Activated CD4-positive, CD25-positive, alpha-beta regulatory T cell treated with anti-CD3 and anti-CD28 coated beads, Interleukin-2, amount 50 U/mL, for 24 hours (primary cell): ENCODE results near the gene PITPNM3.

Experiments used
- ATAC-seq, 2 donors: fragments of 150-1000 bp; cut with Tn5 transposase; one replicate each; pipeline ENCODE4 v1.10.0; 2021; ENCODE audit warnings: mild to moderate bottlenecking in 1 of 2, moderate library complexity in 1 of 2

The PITPNM3 gene

GRCh38 chr17:6551356-6551755 lies 5.0 kb downstream of the PITPNM3 start:
- no peak for ATAC-seq

GRCh38 chr17:6549384-6550036 lies 6.8 kb downstream of the PITPNM3 start:
- ATAC-seq, result no peak

GRCh38 chr17:6548578-6549330 lies 7.6 kb downstream of the PITPNM3 start:
- ATAC-seq, result peak; percentile 55 to 76

- no peak for ATAC-seq
These were observed 8.3 kb downstream of the PITPNM3 start for GRCh38 chr17:6548034-6548433.

- no peak for ATAC-seq
These were observed 9.0 kb downstream of the PITPNM3 start for GRCh38 chr17:6547336-6547735.

- no peak for ATAC-seq
These were observed 10.2 kb downstream of the PITPNM3 start for GRCh38 chr17:6546069-6546718.

- ATAC-seq, result no peak
These were observed 11.1 kb downstream of the PITPNM3 start for GRCh38 chr17:6545291-6545690.

GRCh38 chr17:6544011-6544370 lies 12.4 kb downstream of the PITPNM3 start:
- no peak for ATAC-seq

- ATAC-seq, result no peak
These were observed 13.0 kb downstream of the PITPNM3 start for GRCh38 chr17:6543079-6544010.

GRCh38 chr17:6542577-6542976 lies 13.8 kb downstream of the PITPNM3 start:
- no peak for ATAC-seq

- ATAC-seq, result no peak
These were observed 14.5 kb downstream of the PITPNM3 start for GRCh38 chr17:6541886-6542285.

- no peak for ATAC-seq
These were observed 16.5 kb downstream of the PITPNM3 start for GRCh38 chr17:6539871-6540270.

GRCh38 chr17:6536566-6537065 lies 19.7 kb downstream of the PITPNM3 start:
- ATAC-seq, result no peak

- ATAC-seq, result no peak
These were observed 20.3 kb downstream of the PITPNM3 start for GRCh38 chr17:6536053-6536452.

- no peak for ATAC-seq
These were observed 21.4 kb downstream of the PITPNM3 start for GRCh38 chr17:6534846-6535514.

- ATAC-seq, result no peak
These were observed 23.9 kb downstream of the PITPNM3 start for GRCh38 chr17:6532441-6532885.

- ATAC-seq, result no peak
These were observed 24.8 kb downstream of the PITPNM3 start for GRCh38 chr17:6531575-6531974.

- no peak for ATAC-seq
These were observed 25.9 kb downstream of the PITPNM3 start for GRCh38 chr17:6530324-6530920.

- no peak for ATAC-seq
These were observed 27.8 kb downstream of the PITPNM3 start for GRCh38 chr17:6528557-6528956.

- ATAC-seq, result no peak
These were observed 29.8 kb downstream of the PITPNM3 start for GRCh38 chr17:6526362-6527152.

GRCh38 chr17:6525731-6526130 lies 30.6 kb downstream of the PITPNM3 start:
- ATAC-seq, result no peak
